ENCODE data around the gene KRT16.

Gene KRT16

GRCh38 chr17:41567317-41567716 is 45.2 kb downstream of the KRT16 start:
- Histone ChIP-seq H2BK15ac (ENCODE audit: low read depth, poor library complexity, severe bottlenecking) (no peak overlapping the region), H3K4me3 (ENCODE audit: insufficient read depth in 1 of 2, low read depth in 1 of 2, low read length in 2 of 2) (no peak overlapping the region), H3K14ac (ENCODE audit: low read length in 2 of 2) (no peak overlapping the region), H3K4me2 (ENCODE audit: low read length, poor library complexity, severe bottlenecking) (no peak overlapping the region), H3K27ac (ENCODE audit: low read length, poor library complexity, severe bottlenecking) (no peak overlapping the region), H2BK12ac (ENCODE audit: low read length in 2 of 2) (no peak overlapping the region), H3K36me3 (ENCODE audit: control insufficient read depth in 1 of 2, insufficient read depth in 2 of 2, low read depth in 1 of 2, low read length in 2 of 2) (no peaks in the 10 kb centered on the region), H3K18ac (ENCODE audit: low read depth in 1 of 2, low read length in 2 of 2) (no peak overlapping the region), H2BK120ac (ENCODE audit: low read depth, low read length) (no peak overlapping the region), H3K9ac (ENCODE audit: low read length) (no peak overlapping the region), H3K4ac (ENCODE audit: low read depth in 1 of 2, low read length in 2 of 2) (no peak overlapping the region), H3K23ac (ENCODE audit: low read length in 2 of 2) (no peak overlapping the region), H4K8ac (ENCODE audit: low read length) (no peak overlapping the region), H2BK5ac (ENCODE audit: low read depth, low read length, poor library complexity, severe bottlenecking) (no peak overlapping the region), H2AK5ac (ENCODE audit: low read length, severe bottlenecking) (no peak overlapping the region), H3K4me1 (ENCODE audit: control insufficient read depth, insufficient read depth, low read depth, low read length) (no peaks in the 10 kb centered on the region), H3K27me3 (ENCODE audit: control insufficient read depth in 1 of 2, insufficient read depth in 1 of 2, low read length in 2 of 2) (peaks cover 80 to 92% of the 10 kb centered on the region in 2 experiments), H3K79me1 (replicated peaks; ENCODE audit: low read length, poor library complexity, severe bottlenecking) (no peaks in the 10 kb centered on the region), H3K9me3 (ENCODE audit: control insufficient read depth, low read length) (no peaks in the 10 kb centered on the region), H2AFZ (ENCODE audit: low read depth, low read length) (no peak overlapping the region), H4K91ac (ENCODE audit: low read length) (no peak overlapping the region)
- no peak for DNase-seq
- WGBS: 93% methylated on average over 6 of the region's 6 CpGs

- H3K23ac ChIP-seq (ENCODE audit: low read length in 2 of 2): no peak overlapping the region
- no peak overlapping the region for H2BK120ac ChIP-seq (ENCODE audit: low read depth, low read length)
- no peak overlapping the region for H3K4me2 ChIP-seq (ENCODE audit: low read length, poor library complexity, severe bottlenecking)
- no peak overlapping the region for H3K14ac ChIP-seq (ENCODE audit: low read length in 2 of 2)
- DNase-seq: no peak
- H2AK5ac ChIP-seq (ENCODE audit: low read length, severe bottlenecking): no peak overlapping the region
- H3K27ac ChIP-seq (ENCODE audit: low read length, poor library complexity, severe bottlenecking): no peak overlapping the region
- no peak overlapping the region for H2BK12ac ChIP-seq (ENCODE audit: low read length in 2 of 2)
- no peak overlapping the region for H2BK15ac ChIP-seq (ENCODE audit: low read depth, poor library complexity, severe bottlenecking)
- no peak overlapping the region for H4K91ac ChIP-seq (ENCODE audit: low read length)
- H3K79me1 ChIP-seq (replicated peaks; ENCODE audit: low read length, poor library complexity, severe bottlenecking): no peaks in the 10 kb centered on the region
- H3K9ac ChIP-seq (ENCODE audit: low read length): no peak overlapping the region
- no peaks in the 10 kb centered on the region for H3K9me3 ChIP-seq (ENCODE audit: control insufficient read depth, low read length)
- H3K18ac ChIP-seq (ENCODE audit: low read depth in 1 of 2, low read length in 2 of 2): no peak overlapping the region
- H2AFZ ChIP-seq (ENCODE audit: low read depth, low read length): no peak overlapping the region
- peaks cover 69 to 80% of the 10 kb centered on the region in 2 experiments for H3K27me3 ChIP-seq (ENCODE audit: control insufficient read depth in 1 of 2, insufficient read depth in 1 of 2, low read length in 2 of 2)
- no peak overlapping the region for H3K4me3 ChIP-seq (ENCODE audit: insufficient read depth in 1 of 2, low read depth in 1 of 2, low read length in 2 of 2)
- no peaks in the 10 kb centered on the region for H3K36me3 ChIP-seq (ENCODE audit: control insufficient read depth in 1 of 2, insufficient read depth in 2 of 2, low read depth in 1 of 2, low read length in 2 of 2)
- H4K8ac ChIP-seq (ENCODE audit: low read length): no peak overlapping the region
- no peak overlapping the region for H2BK5ac ChIP-seq (ENCODE audit: low read depth, low read length, poor library complexity, severe bottlenecking)
- H3K4me1 ChIP-seq (ENCODE audit: control insufficient read depth, insufficient read depth, low read depth, low read length): no peaks in the 10 kb centered on the region
- H3K4ac ChIP-seq (ENCODE audit: low read depth in 1 of 2, low read length in 2 of 2): no peak overlapping the region
These were observed 47.2 kb downstream of the KRT16 start for GRCh38 chr17:41565338-41565737.

- Histone ChIP-seq H2BK12ac (ENCODE audit: low read length in 2 of 2) (no peak overlapping the region), H3K4me2 (ENCODE audit: low read length, poor library complexity, severe bottlenecking) (no peak overlapping the region), H3K4me3 (ENCODE audit: insufficient read depth in 1 of 2, low read depth in 1 of 2, low read length in 2 of 2) (no peak overlapping the region), H3K14ac (ENCODE audit: low read length in 2 of 2) (no peak overlapping the region), H3K18ac (ENCODE audit: low read depth in 1 of 2, low read length in 2 of 2) (no peak overlapping the region), H3K79me1 (replicated peaks; ENCODE audit: low read length, poor library complexity, severe bottlenecking) (no peaks in the 10 kb centered on the region), H2AFZ (ENCODE audit: low read depth, low read length) (no peak overlapping the region), H2AK5ac (ENCODE audit: low read length, severe bottlenecking) (no peak overlapping the region), H2BK15ac (ENCODE audit: low read depth, poor library complexity, severe bottlenecking) (no peak overlapping the region), H3K27ac (ENCODE audit: low read length, poor library complexity, severe bottlenecking) (no peak overlapping the region), H3K4ac (ENCODE audit: low read depth in 1 of 2, low read length in 2 of 2) (no peak overlapping the region), H4K91ac (ENCODE audit: low read length) (no peak overlapping the region), H2BK120ac (ENCODE audit: low read depth, low read length) (no peak overlapping the region), H3K27me3 (ENCODE audit: control insufficient read depth in 1 of 2, insufficient read depth in 1 of 2, low read length in 2 of 2) (peaks cover 54 to 64% of the 10 kb centered on the region in 2 experiments), H4K8ac (ENCODE audit: low read length) (no peak overlapping the region), H3K9ac (ENCODE audit: low read length) (no peak overlapping the region), H3K4me1 (ENCODE audit: control insufficient read depth, insufficient read depth, low read depth, low read length) (no peaks in the 10 kb centered on the region), H3K23ac (ENCODE audit: low read length in 2 of 2) (no peak overlapping the region), H2BK5ac (ENCODE audit: low read depth, low read length, poor library complexity, severe bottlenecking) (no peak overlapping the region), H3K36me3 (ENCODE audit: control insufficient read depth in 1 of 2, insufficient read depth in 2 of 2, low read depth in 1 of 2, low read length in 2 of 2) (no peaks in the 10 kb centered on the region), H3K9me3 (ENCODE audit: control insufficient read depth, low read length) (no peaks in the 10 kb centered on the region)
- no peak for DNase-seq
- whole genome bisulfite sequencing: 41% methylated on average over 3 of the region's 3 CpGs
These were observed 48.9 kb downstream of the KRT16 start for GRCh38 chr17:41563607-41564170.

- no peaks in the 10 kb centered on the region for H3K9me3 ChIP-seq (ENCODE audit: control insufficient read depth, low read length)
- no peak overlapping the region for H3K4me3 ChIP-seq (ENCODE audit: insufficient read depth in 1 of 2, low read depth in 1 of 2, low read length in 2 of 2)
- no peaks in the 10 kb centered on the region for H3K36me3 ChIP-seq (ENCODE audit: control insufficient read depth in 1 of 2, insufficient read depth in 2 of 2, low read depth in 1 of 2, low read length in 2 of 2)
- 84% methylated on average over 6 of the region's 6 CpGs for WGBS
- no peak for DNase-seq
- no peaks in the 10 kb centered on the region for H3K4me1 ChIP-seq (ENCODE audit: control insufficient read depth, insufficient read depth, low read depth, low read length)
- no peak overlapping the region for H3K4me2 ChIP-seq (ENCODE audit: low read length, poor library complexity, severe bottlenecking)
- no peak overlapping the region for H2BK12ac ChIP-seq (ENCODE audit: low read length in 2 of 2)
- peaks cover 35 to 47% of the 10 kb centered on the region in 2 experiments for H3K27me3 ChIP-seq (ENCODE audit: control insufficient read depth in 1 of 2, insufficient read depth in 1 of 2, low read length in 2 of 2)
- H3K79me1 ChIP-seq (replicated peaks; ENCODE audit: low read length, poor library complexity, severe bottlenecking): no peaks in the 10 kb centered on the region
- H4K8ac ChIP-seq (ENCODE audit: low read length): no peak overlapping the region
- H3K14ac ChIP-seq (ENCODE audit: low read length in 2 of 2): no peak overlapping the region
- H2BK120ac ChIP-seq (ENCODE audit: low read depth, low read length): no peak overlapping the region
- no peak overlapping the region for H3K4ac ChIP-seq (ENCODE audit: low read depth in 1 of 2, low read length in 2 of 2)
- H2AK5ac ChIP-seq (ENCODE audit: low read length, severe bottlenecking): no peak overlapping the region
- no peak overlapping the region for H3K18ac ChIP-seq (ENCODE audit: low read depth in 1 of 2, low read length in 2 of 2)
- peak overlapping the region in 1 of 2 experiments; percentile 59 for H3K23ac ChIP-seq (ENCODE audit: low read length in 2 of 2)
- H3K27ac ChIP-seq (ENCODE audit: low read length, poor library complexity, severe bottlenecking): no peak overlapping the region
- no peak overlapping the region for H2BK15ac ChIP-seq (ENCODE audit: low read depth, poor library complexity, severe bottlenecking)
- no peak overlapping the region for H2AFZ ChIP-seq (ENCODE audit: low read depth, low read length)
- no peak overlapping the region for H4K91ac ChIP-seq (ENCODE audit: low read length)
- no peak overlapping the region for H3K9ac ChIP-seq (ENCODE audit: low read length)
- H2BK5ac ChIP-seq (ENCODE audit: low read depth, low read length, poor library complexity, severe bottlenecking): no peak overlapping the region
These were observed 51.0 kb downstream of the KRT16 start for GRCh38 chr17:41561554-41561953.
